KBM-7 (cell line): Measurements from ENCODE around the gene CTIF.

Experiments
- DNase-seq: peaks from one replicate; pipeline ENCODE4 v3.0.0-alpha.2; 2015
- in situ Hi-C: fragments of 300-500 bp; cut with MboI; formaldehyde crosslinking; loops from 2 replicates; pipeline ENCODE4 v1.14.3; 2020; ENCODE audit warnings: low sequenced_read_pairs, low pct_unique_long_range_greater_than_20kb, mixed read lengths

The CTIF gene

GRCh38 chr18:48719974-48720654 lies 181.3 kb downstream of the CTIF start:
- in situ Hi-C loops: no loop called here

GRCh38 chr18:48720655-48721025 lies 181.8 kb downstream of the CTIF start:
- no peak for DNase-seq
- in situ Hi-C loops: no loop called here

More at GRCh38 chr18:48719974-48720654, 181.3 kb downstream of the CTIF start:
- peak; percentile 84 for DNase-seq

GRCh38 chr18:48721312-48721711 lies 182.5 kb downstream of the CTIF start:
- no peak for DNase-seq
- in situ Hi-C loops: no loop called here

- in situ Hi-C loops: no loop called here
Observed at GRCh38 chr18:48723016-48723415, 184.2 kb downstream of the CTIF start.

GRCh38 chr18:48723837-48724236 lies 185.0 kb downstream of the CTIF start:
- no peak for DNase-seq
- in situ Hi-C loops: no loop called here

More at GRCh38 chr18:48723016-48723415, 184.2 kb downstream of the CTIF start:
- DNase-seq: no peak

GRCh38 chr18:48724442-48724841 lies 185.6 kb downstream of the CTIF start:
- no peak for DNase-seq
- in situ Hi-C loops: no loop called here

- no peak for DNase-seq
- in situ Hi-C loops: no loop called here
Observed at GRCh38 chr18:48724939-48725338, 186.1 kb downstream of the CTIF start.

GRCh38 chr18:48725562-48725961 lies 186.7 kb downstream of the CTIF start:
- in situ Hi-C loops: no loop called here
- DNase-seq: no peak

GRCh38 chr18:48727681-48728080 lies 188.8 kb downstream of the CTIF start:
- in situ Hi-C loops: no loop called here
- DNase-seq: no peak

GRCh38 chr18:48728204-48728833 lies 189.5 kb downstream of the CTIF start:
- in situ Hi-C loops: no loop called here
- peak; percentile 34 for DNase-seq

- in situ Hi-C loops: no loop called here
Observed at GRCh38 chr18:48729404-48729803, 190.6 kb downstream of the CTIF start.

GRCh38 chr18:48730010-48730409 lies 191.2 kb downstream of the CTIF start:
- DNase-seq: no peak
- in situ Hi-C loops: no loop called here

More at GRCh38 chr18:48729404-48729803, 190.6 kb downstream of the CTIF start:
- no peak for DNase-seq

- in situ Hi-C loops: no loop called here
- no peak for DNase-seq
Observed at GRCh38 chr18:48732767-48733424, 194.1 kb downstream of the CTIF start.

GRCh38 chr18:48733643-48734253 lies 194.9 kb downstream of the CTIF start:
- in situ Hi-C loops: no loop called here
- no peak for DNase-seq

GRCh38 chr18:48734460-48734859 lies 195.6 kb downstream of the CTIF start:
- in situ Hi-C loops: no loop called here
- DNase-seq: no peak

- in situ Hi-C loops: no loop called here
- DNase-seq: no peak
Observed at GRCh38 chr18:48735080-48735676, 196.3 kb downstream of the CTIF start.

- no peak for DNase-seq
- in situ Hi-C loops: no loop called here
Observed at GRCh38 chr18:48735681-48736255, 196.9 kb downstream of the CTIF start.

GRCh38 chr18:48736321-48737260 lies 197.8 kb downstream of the CTIF start:
- DNase-seq: no peak
- in situ Hi-C loops: no loop called here
